Testis (tissue), 5 donors: Measurements from ENCODE around the gene ZSWIM9. TPM values are rescaled to one million over a fixed set of nuclear protein-coding genes. Genes with fewer than 3 reads are reported as not detected.

Experiments
- DNase-seq: peaks from one replicate; pipeline ENCODE4 v3.0.0-alpha.2; 2019
- H3K27ac ChIP-seq, 2 donors: fragments of 200-600 bp; sonication (generic); one replicate each; pipeline ENCODE4 v1.5.1; 2019
- H3K27me3 ChIP-seq: fragments of 200-600 bp; sonication (generic); one replicate; pipeline ENCODE4 v1.5.1; 2019
- H3K36me3 ChIP-seq: fragments of 200-600 bp; sonication (generic); one replicate; pipeline ENCODE4 v1.5.1; 2017; ENCODE audit warnings: low read depth; ENCODE audit errors: missing control alignments
- H3K4me1 ChIP-seq: fragments of 200-600 bp; sonication (generic); one replicate; pipeline ENCODE4 v1.5.1; 2019
- H3K4me3 ChIP-seq, 2 donors: fragments of 200-600 bp; sonication (generic); one replicate each; pipeline ENCODE4 v1.5.1; 2017 to 2019
- H3K9me3 ChIP-seq: fragments of 200-600 bp; sonication (generic); one replicate; pipeline ENCODE4 v1.5.1; 2017
- POLR2A ChIP-seq: fragments of 450-650 bp; IDR thresholded peaks from one replicate; pipeline ENCODE4 v1.6.1; 2017; ENCODE audit warnings: antibody characterized with exemption, mild to moderate bottlenecking, moderate library complexity
- WGBS, 2 donors: methylation state at CpG; one replicate each; pipeline ENCODE4 v1.1.5; 2018; 5-methylcytosine and 5-hydroxymethylcytosine counted together
- intact Hi-C: fragments of 100-400 bp; cut with DNase I; formaldehyde crosslinking; loops from one replicate; pipeline ENCODE4 v1.15.1; 2023; ENCODE audit warnings: low total_unique reads
- long read RNA-seq, 2 donors: transcript quantifications; one replicate each; lab custom pipeline, GENCODE V29; 2026
- polyA plus RNA-seq: library from polyadenylated mRNA; stranded (reverse); fragments of 350-450 nt; fragmentation: Illumina TruSeq; extraction: RNeasy Lipid Tissue Mini Kit (QIAGEN cat#74804); gene quantifications from one replicate; pipeline ENCODE4 v1.2.3, GENCODE V29; 2014; ENCODE audit warnings: low read depth, low replicate concordance; ENCODE audit not compliant: insufficient read depth
- total RNA-seq, 2 donors: library from RNA; depleted of rRNA; stranded (reverse); fragments of >200 nt; gene quantifications; one replicate each; pipeline ENCODE4 v1.2.3, GENCODE V29; 2016
- TF ChIP-seq, protein P1 (sequence below), 3 experiments: fragments of 450-650 bp in 2 of 3; fragments of 200-600 bp in 1 of 3; sonication (generic) in 1 of 3; IDR thresholded peaks; one replicate each; pipeline ENCODE4 v1.5.1; 2016 to 2019; ENCODE audit warnings: antibody characterized with exemption in 3 of 3, mild to moderate bottlenecking in 2 of 3, moderate library complexity in 1 of 3

ZSWIM9 gene
- total RNA-seq = 1 to 10 TPM; 5.8 to 7.2 TPM
- polyA plus RNA-seq = 5.1 TPM
- long read RNA-seq, donor 1, partial matches to known transcripts = 0 of 1 reads
- long read RNA-seq, donor 1, other reads (novel, unspliced or antisense) = 0 of 1 reads
- long read RNA-seq, donor 2 = 0 reads

DNA sequence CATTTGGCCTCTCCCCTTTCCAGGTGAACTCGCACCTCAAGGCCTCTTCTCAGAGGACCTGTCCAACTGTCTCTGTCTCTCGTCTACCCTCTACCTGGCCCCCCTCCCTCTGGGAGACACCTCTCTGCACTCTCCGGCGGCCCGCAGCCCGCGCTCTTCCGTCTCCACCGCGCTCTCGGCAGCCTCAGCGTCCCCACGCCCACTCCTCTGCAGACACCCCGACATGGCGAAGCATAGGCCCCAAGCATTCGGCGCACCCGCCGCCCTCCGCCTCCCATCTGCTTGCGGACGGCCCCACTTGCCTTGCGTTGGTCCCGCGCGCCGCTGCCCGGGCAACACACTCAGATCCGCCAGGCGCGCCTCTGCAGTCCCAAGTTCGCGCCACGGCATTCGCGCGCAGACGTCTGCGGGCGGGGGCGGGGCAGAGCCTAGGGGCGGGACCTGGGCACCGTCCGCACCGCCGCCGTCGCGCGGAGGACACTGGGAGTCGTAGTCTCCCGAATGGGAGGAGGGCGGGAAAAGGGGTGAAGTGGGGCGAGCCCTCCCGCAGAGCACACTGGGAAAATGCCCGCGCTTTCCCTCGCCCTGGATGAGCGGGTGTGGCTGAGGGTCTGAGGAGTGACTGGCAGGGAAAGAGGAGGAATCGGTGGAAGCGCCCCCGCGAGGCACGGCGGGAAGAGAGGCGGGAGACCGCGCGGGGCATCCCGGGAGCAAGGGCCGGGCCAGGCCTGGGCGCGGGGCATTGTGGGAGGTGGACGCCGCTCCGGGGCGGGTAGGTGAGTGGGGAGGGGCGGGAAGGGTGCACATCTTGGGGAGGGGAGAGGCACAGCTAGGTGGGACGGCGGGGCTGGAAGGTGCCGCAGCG is at the start of gene ZSWIM9, which contains the start of gene LIG1:
TSS of gene ZSWIM9 (plus strand) at position 742 of the 865 bp plus-strand sequence. CDS start 1,123 bp downstream, outside the sequence.
TSS of gene LIG1 (minus strand) at position 406 of the 865 bp plus-strand sequence. CDS start 4,778 bp downstream, outside the sequence.
- peak within 1 kb of the TSS; percentile 73 to 75 for H3K4me3 ChIP-seq
- H3K9me3 ChIP-seq = no peaks in the 10 kb centered on the region
- H3K27me3 ChIP-seq = no peaks in the 10 kb centered on the region
- 1% methylated on average over 51 to 82 of the region's 82 CpGs for WGBS, 2 donors
- H3K27ac ChIP-seq = peak within 1 kb of the TSS; percentile 89 to 91
- TF ChIP-seq POLR2A = no peak
- TF ChIP-seq, protein P1, sequence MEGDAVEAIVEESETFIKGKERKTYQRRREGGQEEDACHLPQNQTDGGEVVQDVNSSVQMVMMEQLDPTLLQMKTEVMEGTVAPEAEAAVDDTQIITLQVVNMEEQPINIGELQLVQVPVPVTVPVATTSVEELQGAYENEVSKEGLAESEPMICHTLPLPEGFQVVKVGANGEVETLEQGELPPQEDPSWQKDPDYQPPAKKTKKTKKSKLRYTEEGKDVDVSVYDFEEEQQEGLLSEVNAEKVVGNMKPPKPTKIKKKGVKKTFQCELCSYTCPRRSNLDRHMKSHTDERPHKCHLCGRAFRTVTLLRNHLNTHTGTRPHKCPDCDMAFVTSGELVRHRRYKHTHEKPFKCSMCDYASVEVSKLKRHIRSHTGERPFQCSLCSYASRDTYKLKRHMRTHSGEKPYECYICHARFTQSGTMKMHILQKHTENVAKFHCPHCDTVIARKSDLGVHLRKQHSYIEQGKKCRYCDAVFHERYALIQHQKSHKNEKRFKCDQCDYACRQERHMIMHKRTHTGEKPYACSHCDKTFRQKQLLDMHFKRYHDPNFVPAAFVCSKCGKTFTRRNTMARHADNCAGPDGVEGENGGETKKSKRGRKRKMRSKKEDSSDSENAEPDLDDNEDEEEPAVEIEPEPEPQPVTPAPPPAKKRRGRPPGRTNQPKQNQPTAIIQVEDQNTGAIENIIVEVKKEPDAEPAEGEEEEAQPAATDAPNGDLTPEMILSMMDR (IDR thresholded peaks at IDR 0.05) = peak in 1 of 3 experiments; percentile 19
- H3K36me3 ChIP-seq = no peaks in the 10 kb centered on the region
- intact Hi-C loops = no loop called here
- DNase-seq = peak; percentile 94
- H3K4me1 ChIP-seq = peaks cover 7% of the 10 kb centered on the region

DNA sequence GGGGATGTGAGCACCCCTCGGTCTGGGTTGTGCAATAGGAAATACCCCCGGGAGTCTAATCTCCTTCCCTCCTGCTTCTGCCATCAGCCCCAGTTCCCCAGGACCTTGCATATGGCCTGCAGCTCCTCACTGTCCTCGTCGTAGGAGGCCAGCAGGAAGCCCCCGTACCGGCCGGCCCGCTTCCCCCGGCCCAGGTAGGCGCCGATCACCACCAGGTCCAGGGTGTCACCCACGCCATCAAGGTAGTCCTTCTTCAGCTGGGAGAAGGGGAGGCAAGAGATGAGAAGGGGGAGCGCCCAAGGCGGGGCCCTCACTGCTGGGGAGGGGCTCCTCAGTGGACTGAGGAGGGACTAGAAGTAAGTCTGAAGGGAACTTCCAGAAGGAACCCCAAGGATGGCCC is 49.4 kb upstream of the ZSWIM9 start:
- TF ChIP-seq, protein P1 (IDR thresholded peaks at IDR 0.05) = no peak
- no peak for TF ChIP-seq POLR2A
- Histone ChIP-seq H3K27ac (no peak overlapping the region), H3K4me3 (no peak overlapping the region), H3K27me3 (no peaks in the 10 kb centered on the region), H3K9me3 (no peaks in the 10 kb centered on the region), H3K4me1 (peaks cover 7% of the 10 kb centered on the region), H3K36me3 (no peaks in the 10 kb centered on the region)
- 78 to 91% methylated on average over 10 to 14 of the region's 14 CpGs for WGBS, 2 donors
- intact Hi-C loops = no loop called here
- no peak for DNase-seq

DNA sequence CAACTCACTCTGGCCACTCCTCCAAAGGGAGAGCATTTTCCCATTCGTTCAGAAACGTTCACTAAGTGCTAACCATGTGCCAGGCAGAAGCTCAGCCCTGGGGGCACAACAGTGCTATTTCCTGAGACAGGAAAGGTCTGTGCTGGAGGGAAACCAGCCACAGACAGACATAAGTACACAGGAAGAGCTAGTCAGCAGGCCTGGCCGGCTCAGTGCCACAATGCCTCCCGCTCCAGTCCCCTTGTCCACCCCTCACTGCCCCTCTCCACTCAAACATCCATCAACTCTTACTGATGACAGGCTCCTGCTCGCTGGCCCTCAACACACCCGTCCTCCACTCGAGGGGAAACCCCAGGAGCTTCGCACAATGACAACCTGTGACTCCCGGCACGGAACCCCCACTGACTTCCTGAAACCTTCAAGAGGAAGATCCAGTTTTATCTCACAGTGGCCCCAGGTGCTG is 48.5 kb upstream of the ZSWIM9 start:
- H3K36me3 ChIP-seq = no peaks in the 10 kb centered on the region
- no peak overlapping the region for H3K4me3 ChIP-seq
- TF ChIP-seq, protein P1 (IDR thresholded peaks at IDR 0.05) = no peak
- no peak for TF ChIP-seq POLR2A
- DNase-seq = no peak
- no peaks in the 10 kb centered on the region for H3K9me3 ChIP-seq
- no peaks in the 10 kb centered on the region for H3K27me3 ChIP-seq
- WGBS, 2 donors = 71 to 72% methylated on average over 10 of the region's 10 CpGs
- peaks cover 7% of the 10 kb centered on the region for H3K4me1 ChIP-seq
- intact Hi-C loops = no loop called here
- H3K27ac ChIP-seq = peak overlapping the region in 1 of 2 donors; percentile 65

DNA sequence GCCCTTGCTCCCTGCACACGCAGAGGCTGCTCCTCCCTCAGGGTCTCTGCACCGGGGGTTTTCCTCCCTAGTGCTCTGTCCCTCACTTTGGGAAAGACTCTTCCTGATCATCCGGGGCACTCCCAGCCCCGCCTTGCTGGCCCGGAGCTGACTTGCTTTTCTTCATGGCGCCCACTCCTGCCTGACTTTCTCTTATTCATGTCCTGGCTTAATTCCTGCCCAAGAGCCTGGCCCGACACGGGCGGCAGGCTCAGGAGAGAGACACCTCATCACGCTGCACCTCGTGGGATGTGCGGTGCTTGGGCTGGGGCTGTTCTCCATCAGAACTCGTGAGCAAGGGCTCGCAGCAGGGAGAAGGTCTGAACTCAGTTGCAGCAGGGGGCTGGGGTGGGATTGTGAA is 48.1 kb upstream of the ZSWIM9 start:
- Histone ChIP-seq H3K9me3 (no peaks in the 10 kb centered on the region), H3K27ac (peak overlapping the region in 1 of 2 donors; percentile 65), H3K27me3 (no peaks in the 10 kb centered on the region), H3K4me3 (no peak overlapping the region), H3K4me1 (peaks cover 7% of the 10 kb centered on the region), H3K36me3 (no peaks in the 10 kb centered on the region)
- TF ChIP-seq POLR2A = no peak
- TF ChIP-seq, protein P1 (IDR thresholded peaks at IDR 0.05) = no peak
- no peak for DNase-seq
- intact Hi-C loops = no loop called here
- WGBS, 2 donors = 88 to 92% methylated on average over 10 to 14 of the region's 14 CpGs
